GM12878 (cell line): ENCODE measurements around the gene CTNNA1. TPM values are rescaled to one million over a fixed set of nuclear protein-coding genes. Genes with fewer than 3 reads are reported as not detected.

Source experiments
- ATAC-seq: fragments of 200-7000 bp; cut with Tn5 transposase; 3 replicates; pipeline ENCODE4 v1.9.1; 2020; ENCODE audit warnings: mild to moderate bottlenecking, moderate library complexity
- BruUV-seq: library from RNA; stranded (reverse); fragments of 400-500 nt; replicated peaks from 2 replicates; lab custom pipeline; 2021; lab: Mats Ljungman, UMichigan
- CTCF ChIA-PET: fragments of 300-600 bp; sonication (Branson Sonifier 250); formaldehyde crosslinking; extraction: SDS; loops from one replicate; lab custom pipeline; 2021; ENCODE audit warnings: inconsistent platforms; lab: Yijun Ruan, JAX
- POLR2A ChIA-PET: fragments of 350-600 bp; formaldehyde crosslinking; extraction: SDS; loops from one replicate; lab custom pipeline; 2021; ENCODE audit warnings: inconsistent platforms; lab: Charles Lee
- RAD21 ChIA-PET: fragments of 300-600 bp; sonication (Branson Sonifier 250); formaldehyde crosslinking; loops from one replicate; lab custom pipeline; 2023; ENCODE audit warnings: antibody characterized with exemption; ENCODE audit not compliant: unreplicated experiment; lab: Charles Lee
- SMC1A ChIA-PET: fragments of 300-600 bp; sonication (Branson Sonifier 250); formaldehyde crosslinking; loops from one replicate; lab custom pipeline; 2023; ENCODE audit not compliant: unreplicated experiment, uncharacterized antibody; lab: Charles Lee
- DNase-seq: peaks from one replicate; pipeline ENCODE4 v3.0.0-alpha.2; 2011; ENCODE audit warnings: low read depth, low spot score
- FAIRE-seq: peaks from 3 replicates; lab custom pipeline; 2011; peaks lifted over from hg19 to GRCh38; lab: Jason Lieb, UNC
- H2AFZ ChIP-seq: 2 replicates; pipeline ENCODE4 v1.6.0; 2011; ENCODE audit warnings: low read depth, low read length, control low read depth; ENCODE audit not compliant: control insufficient read depth
- H3K27ac ChIP-seq: 2 replicates; pipeline ENCODE4 v1.5.1; 2011; ENCODE audit warnings: control low read depth; ENCODE audit not compliant: control insufficient read depth, insufficient read depth
- H3K27me3 ChIP-seq, 2 experiments: replicated peaks in 1 of 2; 2 replicates each; pipeline versions ENCODE4 v1.6.0 to v1.6.1; 2011; ENCODE audit warnings: low read length in 1 of 2; ENCODE audit not compliant: control insufficient read depth in 2 of 2, insufficient read depth in 2 of 2
- H3K36me3 ChIP-seq, 2 experiments: 2 replicates each; pipeline ENCODE4 v1.5.1; 2011; ENCODE audit warnings: low read length in 1 of 2; ENCODE audit not compliant: control insufficient read depth in 2 of 2, insufficient read depth in 2 of 2
- H3K4me1 ChIP-seq: 2 replicates; pipeline ENCODE4 v1.6.1; 2011; ENCODE audit warnings: mild to moderate bottlenecking, low read length, moderate library complexity, mixed read lengths; ENCODE audit not compliant: control insufficient read depth, insufficient read depth
- H3K4me2 ChIP-seq: 2 replicates; pipeline ENCODE4 v1.6.0; 2011; ENCODE audit warnings: control low read depth; ENCODE audit not compliant: control insufficient read depth, insufficient read depth
- H3K4me3 ChIP-seq: fragments of 200-600 bp; sonication (generic); 2 replicates; pipeline ENCODE4 v1.5.1; 2016
- H3K79me2 ChIP-seq: 2 replicates; pipeline ENCODE4 v1.6.0; 2011; ENCODE audit warnings: low read length; ENCODE audit not compliant: control insufficient read depth, insufficient read depth
- H3K9ac ChIP-seq: 2 replicates; pipeline ENCODE4 v1.8.0; 2011; ENCODE audit warnings: low read length, control low read depth, mixed read lengths; ENCODE audit not compliant: control insufficient read depth, insufficient read depth
- H3K9me3 ChIP-seq: replicated peaks from 3 replicates; pipeline ENCODE4 v1.5.1; 2011; ENCODE audit warnings: mild to moderate bottlenecking, low read length; ENCODE audit not compliant: control insufficient read depth, insufficient read depth
- H4K20me1 ChIP-seq: 2 replicates; pipeline ENCODE4 v1.6.0; 2011; ENCODE audit not compliant: control insufficient read depth, insufficient read depth
- ATF7 ChIP-seq: fragments of 450-650 bp; IDR thresholded peaks from 2 replicates; pipeline ENCODE4 v1.6.1; 2016; ENCODE audit warnings: low read depth, mild to moderate bottlenecking
- BCL11A ChIP-seq: IDR thresholded peaks from 2 replicates; pipeline ENCODE4 v1.6.1; 2011; ENCODE audit warnings: low read depth, low read length
- CBX5 ChIP-seq: sonication (generic); IDR thresholded peaks from 2 replicates; pipeline ENCODE4 v1.6.1; 2016; ENCODE audit warnings: low read depth, moderate library complexity, mild to moderate bottlenecking, inconsistent platforms
- CHD4 ChIP-seq: fragments of 200-600 bp; sonication (generic); IDR thresholded peaks from 2 replicates; pipeline ENCODE4 v1.6.1; 2016; ENCODE audit warnings: mild to moderate bottlenecking
- EED ChIP-seq: sonication (generic); IDR thresholded peaks from 2 replicates; pipeline ENCODE4 v1.6.1; 2016; ENCODE audit warnings: antibody characterized with exemption, low read depth
- HDAC6 ChIP-seq: fragments of 200-600 bp; sonication (generic); IDR thresholded peaks from one replicate; pipeline ENCODE4 v1.8.0; 2017; ENCODE audit warnings: antibody characterized with exemption; ENCODE audit not compliant: unreplicated experiment
- JUND ChIP-seq: IDR thresholded peaks from 2 replicates; pipeline ENCODE4 v1.6.1; 2012; ENCODE audit warnings: low read depth, mild to moderate bottlenecking, low read length, improper control_type of control experiment, moderate library complexity
- NKRF ChIP-seq: fragments of 450-650 bp; conservative IDR thresholded peaks from 2 replicates; pipeline ENCODE4 v1.6.1; 2017; ENCODE audit warnings: mild to moderate bottlenecking, moderate library complexity
- POU2F2 ChIP-seq: IDR thresholded peaks from 3 replicates; pipeline ENCODE4 v1.6.1; 2011; ENCODE audit warnings: low read depth, mild to moderate bottlenecking, low read length, borderline replicate concordance
- RAD21 ChIP-seq: IDR thresholded peaks from 2 replicates; pipeline ENCODE4 v1.6.1; 2011; ENCODE audit warnings: mild to moderate bottlenecking, low read depth, low read length, moderate library complexity; ENCODE audit not compliant: insufficient read depth
- SIX5 ChIP-seq: IDR thresholded peaks from 2 replicates; pipeline ENCODE4 v1.6.1; 2011; ENCODE audit warnings: mild to moderate bottlenecking, low read depth, low read length, moderate library complexity; ENCODE audit not compliant: severe bottlenecking
- SP1 ChIP-seq: IDR thresholded peaks from one replicate; pipeline ENCODE4 v1.6.1; 2011; ENCODE audit warnings: low read depth, low read length
- SPI1 ChIP-seq: IDR thresholded peaks from 2 replicates; pipeline ENCODE4 v1.6.1; 2011; ENCODE audit warnings: low read depth, mild to moderate bottlenecking, low read length, moderate library complexity, borderline replicate concordance; ENCODE audit not compliant: insufficient read depth
- TCF12 ChIP-seq: IDR thresholded peaks from 2 replicates; pipeline ENCODE4 v1.6.1; 2011; ENCODE audit warnings: low read depth, mild to moderate bottlenecking, low read length
- TCF7 ChIP-seq: IDR thresholded peaks from 2 replicates; pipeline ENCODE4 v1.6.1; 2014; ENCODE audit warnings: antibody characterized with exemption, borderline replicate concordance
- USF2 ChIP-seq: IDR thresholded peaks from 2 replicates; pipeline ENCODE4 v1.6.1; 2011; ENCODE audit warnings: low read depth, low read length, improper control_type of control experiment, borderline replicate concordance
- YBX1 ChIP-seq: fragments of 450-650 bp; IDR thresholded peaks from 2 replicates; pipeline ENCODE4 v1.6.1; 2016; ENCODE audit warnings: antibody characterized with exemption
- ZNF24 ChIP-seq: fragments of 450-650 bp; IDR thresholded peaks from 2 replicates; pipeline ENCODE4 v1.6.1; 2017; ENCODE audit warnings: antibody characterized with exemption, mild to moderate bottlenecking
- ZNF622 ChIP-seq: fragments of 450-650 bp; IDR thresholded peaks from 2 replicates; pipeline ENCODE4 v1.6.1; 2017; ENCODE audit warnings: mild to moderate bottlenecking, inconsistent platforms
- WGBS: methylation state at CpG from one replicate; pipeline ENCODE4 v1.1.6; 2016; ENCODE audit warnings: low lambda C conversion rate; ENCODE audit not compliant: insufficient replicate concordance, insufficient coverage; ENCODE audit errors: missing lambda C conversion rate; 5-methylcytosine and 5-hydroxymethylcytosine counted together
- in situ Hi-C: fragments of 300-500 bp; cut with MboI; formaldehyde crosslinking; loops from 9 replicates; pipeline ENCODE4 v1.14.3; 2018; ENCODE audit warnings: mixed read lengths
- intact Hi-C: fragments of 100-400 bp; cut with micrococcal nuclease; formaldehyde crosslinking; loops from one replicate; pipeline ENCODE4 v1.14.2; 2022; ENCODE audit not compliant: unreplicated experiment
- polyA plus RNA-seq, 11 experiments: library from polyadenylated mRNA; depleted of rRNA in 4 of 11; unstranded in 6 of 11; stranded (reverse) in 5 of 11; fragments of >200 nt; fragmentation: Nextera tagmentation in 4 of 11; fragmentation: Illumina TruSeq in 1 of 11; extraction: Ambion mirVana in 4 of 11; extraction: Trizol in 1 of 11; gene quantifications; 1 replicate in 1 of 11; 2 replicates in 10 of 11; pipeline versions ENCODE4 v1.2.1 to v1.2.3, GENCODE V29; 2011 to 2016; ENCODE audit warnings: inconsistent platforms in 2 of 11, missing spikeins in 2 of 11, low read depth in 1 of 11
- total RNA-seq, 4 experiments: library from RNA; depleted of rRNA in 3 of 4; stranded (reverse); fragments of >200 nt in 3 of 4; fragmentation: Illumina TruSeq in 1 of 4; extraction: Trizol in 1 of 4; gene quantifications; 2 replicates each; pipeline versions ENCODE4 v1.2.1 to v1.2.3, GENCODE V29; 2013 to 2021

Gene CTNNA1
- total and polyA plus RNA-seq, 10 of the 15 experiments (the other 5 are each of a cell fraction or from before 2014, with no cell fraction given) = 32.6 to 104 (median 57.7) TPM

GRCh38 chr5:138964647-138965201 is 211.5 kb downstream of the CTNNA1 start (continued):
- TF ChIP-seq RAD21 = no peak

- FAIRE-seq (peak; percentile 69), DNase-seq (no peak), ATAC-seq (no peak)
- Histone ChIP-seq H3K36me3 (peaks cover 0 to 10% of the 10 kb centered on the region in 2 experiments; a peak in 1 of 4 replicates), H3K9ac (no peak overlapping the region), H3K4me2 (no peak overlapping the region), H3K79me2 (no peaks in the 10 kb centered on the region), H3K4me1 (no peaks in the 10 kb centered on the region), H3K4me3 (no peak overlapping the region), H3K27ac (no peak overlapping the region), H3K9me3 (no peaks in the 10 kb centered on the region), H2AFZ (no peak overlapping the region), H4K20me1 (no peaks in the 10 kb centered on the region)
- ChIA-PET RAD21 (no interaction called here), CTCF (no interaction called here), SMC1A (interaction anchor here (1.5 to 2.3 kb wide), 2 partner anchors 9 to 11 kb away, joined by 6 to 8 read pairs; no protein-coding TSS in a partner anchor), POLR2A (no interaction called here)
- intact Hi-C loops = no loop called here
- WGBS = 100% methylated on average over 2 of the region's 2 CpGs
- in situ Hi-C loops = no loop called here
- TF ChIP-seq JUND (no peak), ATF7 (no peak), USF2 (no peak), BCL11A (no peak), POU2F2 (no peak), HDAC6 (no peak), TCF7 (no peak), NKRF (no peak), SP1 (no peak), SPI1 (no peak), YBX1 (no peak), ZNF24 (no peak), ZNF622 (no peak), SIX5 (no peak), EED (no peak), TCF12 (no peak), CHD4 (no peak), CBX5 (no peak)
- TF ChIP-seq, all 136 proteins: peak for 0
- no TSS peak for BruUV-seq
- no peaks in the 10 kb centered on the region for H3K27me3 ChIP-seq
Observed at GRCh38 chr5:138965626-138966025, 212.4 kb downstream of the CTNNA1 start.
